OCI-M2 (cell line): ENCODE data around the gene MTMR12.
"Not testable (repeated sequence)": the region's sequence is repeated elsewhere in the genome, so short reads cannot be mapped to it uniquely, and the experiment has no call there.

Source experiments
- DNase-seq: peaks from one replicate; lab custom pipeline; 2025; ENCODE audit not compliant: unreplicated experiment; lab: John Stamatoyannopoulos, UW

The MTMR12 gene

GRCh38 chr5:32299059-32299677, 13.6 kb downstream of the MTMR12 start:
- no peak for DNase-seq

DNA sequence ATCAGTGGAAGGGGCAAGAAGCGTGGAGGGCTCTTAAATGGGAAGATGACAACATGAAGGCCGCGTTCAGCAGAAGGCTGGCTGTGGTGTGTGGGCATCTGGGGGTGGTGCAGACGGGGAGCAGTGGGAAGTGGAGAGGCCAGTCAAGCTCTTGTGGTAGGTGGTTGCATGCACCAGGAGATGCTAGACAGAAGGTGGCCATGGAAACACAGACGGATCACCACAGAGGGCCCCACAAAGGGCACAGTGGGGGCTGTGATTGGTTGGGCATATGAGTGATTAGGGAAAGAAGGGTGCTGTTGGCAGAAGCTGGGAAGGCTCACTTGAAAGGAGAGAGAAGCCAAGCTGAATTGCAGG, 14.7 kb downstream of the MTMR12 start:
- no peak for DNase-seq

GRCh38 chr5:32297181-32298058, 15.3 kb downstream of the MTMR12 start:
- DNase-seq = no peak

DNA sequence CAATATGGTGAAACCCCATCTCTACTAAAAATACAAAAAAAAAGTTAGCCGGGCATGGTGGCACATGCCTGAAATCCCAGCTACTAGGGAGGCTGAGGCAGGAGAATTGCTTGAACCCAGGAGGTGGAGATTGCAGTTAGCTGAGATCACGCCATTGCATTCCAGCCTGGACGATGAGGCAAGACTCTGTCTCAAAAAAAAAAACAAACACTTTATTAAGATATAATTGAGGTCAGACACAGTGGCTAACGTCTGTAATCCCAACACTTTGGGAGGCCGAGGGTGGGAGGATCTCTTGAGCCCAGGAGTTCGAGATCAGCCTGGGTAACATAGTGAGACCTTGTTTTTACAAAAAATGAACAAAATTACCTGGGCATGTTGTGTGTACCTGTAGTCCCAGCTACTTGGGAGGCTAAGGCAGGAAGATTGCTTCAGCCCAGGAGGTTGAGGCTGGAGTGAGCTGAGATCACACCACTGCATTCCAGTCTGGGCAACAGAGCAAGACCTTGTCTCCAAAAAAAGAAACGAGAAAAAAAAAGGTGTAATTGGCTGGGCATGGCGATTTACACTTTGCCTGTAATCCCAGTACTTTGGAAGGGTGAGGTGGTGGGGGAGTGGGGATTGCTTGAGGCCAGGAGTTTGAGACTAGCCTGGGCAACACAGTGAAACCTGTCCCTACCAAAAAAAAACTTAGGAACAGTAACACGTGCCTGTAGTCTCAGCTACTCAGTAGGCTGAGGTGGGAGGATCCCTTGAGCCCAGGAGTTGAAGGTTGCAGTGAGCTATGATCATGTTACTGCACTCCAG, 16.6 kb downstream of the MTMR12 start:
- not testable (repeated sequence) for DNase-seq

- no peak for DNase-seq
Measured at GRCh38 chr5:32291591-32291990, 21.1 kb downstream of the MTMR12 start.

DNA sequence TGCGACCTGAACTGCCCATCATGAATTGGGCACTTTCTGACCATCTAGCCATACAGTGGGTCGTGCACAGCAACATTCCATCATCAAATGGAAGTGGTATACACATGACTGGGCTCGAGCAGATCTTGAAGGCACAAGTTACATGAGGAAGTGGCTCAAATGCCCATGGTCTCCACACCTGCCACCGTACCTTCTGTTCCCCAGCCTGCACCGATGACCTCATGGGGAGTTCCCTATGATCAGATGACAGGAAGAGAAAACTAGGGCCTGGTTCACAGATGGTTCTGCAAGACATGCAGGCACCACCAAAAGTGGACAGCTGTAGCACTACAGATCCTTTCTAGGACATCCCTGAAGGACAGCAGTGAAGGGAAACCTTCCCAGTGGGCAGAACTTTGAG, 21.8 kb downstream of the MTMR12 start:
- no peak for DNase-seq

- DNase-seq = not testable (repeated sequence)
Measured at GRCh38 chr5:32290501-32290900, 22.2 kb downstream of the MTMR12 start.

DNA sequence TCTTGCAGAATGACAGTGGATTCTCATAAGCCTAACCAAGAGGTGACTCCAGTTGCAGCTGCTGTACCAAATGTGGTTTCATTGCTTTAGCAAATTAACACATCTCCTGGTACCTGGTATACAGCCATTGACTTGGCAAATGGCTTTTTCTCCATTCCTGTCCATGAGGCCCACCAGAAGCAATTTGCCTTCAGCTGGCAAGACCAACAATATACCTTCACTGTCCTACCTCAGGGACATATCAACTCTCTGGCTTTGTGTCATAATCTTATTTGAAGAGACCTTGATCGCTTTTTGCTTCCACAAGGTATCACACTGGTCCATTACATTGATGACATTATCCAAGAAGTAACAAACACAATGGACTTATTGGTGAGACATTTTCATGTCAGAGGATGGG, 22.8 kb downstream of the MTMR12 start:
- not testable (repeated sequence) for DNase-seq

DNA sequence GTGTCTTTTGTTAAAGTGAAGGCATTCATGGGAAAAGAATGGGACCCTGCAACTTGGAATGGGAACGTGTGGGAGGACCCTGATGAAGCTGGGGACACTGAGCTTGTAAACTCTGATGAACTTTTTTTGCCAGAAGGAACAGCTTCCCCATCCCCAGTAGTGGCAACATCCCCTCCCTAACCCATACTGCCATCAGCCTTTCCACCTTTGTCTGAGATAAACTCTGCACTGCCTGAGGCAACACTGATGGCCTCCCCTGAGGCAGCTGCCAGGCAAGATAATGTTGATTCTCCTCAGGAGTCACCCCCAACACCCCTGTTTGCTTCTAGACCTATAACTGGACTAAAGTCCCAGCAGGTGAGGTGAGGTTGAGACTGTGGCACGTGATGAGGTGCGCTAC, 24.6 kb downstream of the MTMR12 start:
- not testable (repeated sequence) for DNase-seq

DNA sequence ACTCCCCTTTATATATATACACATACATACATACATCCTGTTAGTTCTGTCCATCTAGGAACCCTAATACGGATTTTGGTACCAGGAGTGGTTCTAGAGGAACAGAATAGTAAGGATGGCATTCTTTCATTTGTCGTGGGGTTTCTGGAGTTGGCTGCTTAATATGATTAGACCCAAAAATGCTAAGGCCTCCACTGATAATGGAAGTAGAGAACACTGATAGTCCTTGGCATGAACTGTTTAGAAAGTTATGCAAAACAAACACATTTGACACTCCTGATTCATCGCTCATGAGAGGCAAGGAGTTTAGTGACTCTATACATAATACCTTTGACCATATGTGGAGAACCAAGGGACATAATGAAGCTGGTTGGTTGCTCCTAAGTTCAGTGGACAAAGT, 25.2 kb downstream of the MTMR12 start:
- DNase-seq = not testable (repeated sequence)

- no peak for DNase-seq
Measured at GRCh38 chr5:32285510-32286138, 27.1 kb downstream of the MTMR12 start.

DNA sequence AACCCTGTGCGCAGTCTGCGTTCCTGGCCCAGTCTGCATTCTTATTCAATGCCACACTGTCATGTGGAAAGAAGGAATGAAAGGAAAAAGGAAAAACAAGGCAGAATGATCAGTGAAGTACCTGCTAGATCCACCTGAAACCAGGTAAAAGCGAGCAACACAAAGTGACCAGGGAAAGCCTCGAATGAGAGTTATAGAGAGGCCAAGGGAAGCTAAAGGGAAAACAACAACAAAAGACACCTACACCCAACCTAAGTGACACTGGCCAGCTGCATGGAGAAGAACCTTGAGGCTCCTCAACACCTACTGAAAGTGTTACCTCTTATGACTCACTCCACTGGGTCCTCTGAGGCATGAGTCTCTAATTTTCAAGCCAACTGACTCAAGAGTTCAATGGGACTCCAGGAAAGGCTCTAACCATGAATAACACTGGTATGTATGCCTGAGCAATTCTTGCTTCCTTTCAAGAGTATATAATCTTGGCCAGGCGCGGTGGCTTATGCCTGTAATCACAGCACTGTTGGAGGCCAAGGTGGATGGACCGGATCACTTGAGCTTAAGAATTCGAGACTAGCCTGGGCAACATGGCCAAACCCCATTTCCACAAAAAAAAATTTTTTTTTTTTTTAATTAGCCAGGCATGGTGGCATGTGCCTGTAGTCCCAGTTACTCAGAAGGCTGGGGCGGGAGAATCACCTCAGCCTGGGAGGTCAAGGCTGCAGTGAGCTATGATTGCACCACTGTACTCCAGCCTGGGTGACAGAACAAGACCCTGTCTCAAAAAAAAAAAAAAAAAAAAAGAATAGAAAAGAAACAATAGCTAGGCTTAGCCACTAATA, 29.0 kb downstream of the MTMR12 start:
- DNase-seq = no peak

DNA sequence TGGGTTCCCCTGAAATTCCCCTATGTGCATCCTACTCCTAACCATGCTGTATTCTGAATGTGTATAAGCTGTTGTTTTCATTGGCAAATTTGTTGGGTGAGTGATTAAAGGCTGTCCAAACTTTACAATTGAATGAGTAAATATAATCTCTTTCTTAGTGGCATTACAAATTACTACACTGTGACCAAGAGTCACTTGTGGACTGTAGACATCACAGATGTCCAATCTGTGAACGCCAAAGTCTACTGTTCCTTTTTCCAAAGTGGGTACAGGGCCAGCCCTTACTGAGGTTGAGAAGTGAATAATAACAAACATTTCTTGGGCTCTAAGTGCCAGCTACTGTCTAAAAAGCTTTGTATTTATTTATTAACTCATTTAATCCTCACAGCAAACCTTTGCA, 29.7 kb downstream of the MTMR12 start:
- DNase-seq = no peak

GRCh38 chr5:32282633-32283032, 30.1 kb downstream of the MTMR12 start:
- no peak for DNase-seq

DNA sequence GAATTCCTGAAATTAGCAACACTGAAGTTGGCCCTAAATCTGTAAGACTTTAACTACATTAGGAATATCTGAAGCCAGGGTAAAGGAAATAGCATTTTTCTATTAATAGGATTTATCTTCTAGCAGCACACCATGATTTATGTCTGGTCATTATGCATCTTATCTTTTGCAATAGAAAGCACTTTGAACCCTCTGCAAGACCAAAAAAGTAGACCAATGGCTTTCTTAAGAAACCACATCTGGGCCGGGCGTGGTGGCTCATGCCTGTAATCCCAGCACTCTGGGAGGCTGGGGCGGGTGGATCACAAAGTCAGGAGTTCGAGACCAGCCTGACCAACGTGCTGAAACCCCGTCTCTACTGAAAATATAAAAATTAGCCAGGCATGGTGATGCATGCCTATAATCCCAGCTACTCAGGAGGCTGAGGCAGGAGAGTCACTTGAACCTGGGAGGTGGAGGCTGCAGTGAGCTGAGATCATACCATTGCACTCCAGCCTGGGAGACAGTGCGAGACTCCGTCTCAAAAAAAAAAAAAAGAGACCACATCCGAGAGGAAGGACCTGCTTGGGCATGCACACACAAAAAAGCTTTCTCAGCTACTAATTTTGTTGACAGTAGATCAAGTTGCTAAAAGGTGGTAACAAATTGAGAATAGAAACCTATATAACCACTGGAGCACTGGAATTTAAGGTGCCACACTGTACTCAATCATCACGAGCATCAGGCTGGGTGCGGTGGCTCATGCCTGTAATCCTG, 31.2 kb downstream of the MTMR12 start:
- DNase-seq = not testable (repeated sequence)

- no peak for DNase-seq
Measured at GRCh38 chr5:32280656-32281081, 32.1 kb downstream of the MTMR12 start.

- DNase-seq = no peak
Measured at GRCh38 chr5:32279786-32280185, 33.0 kb downstream of the MTMR12 start.

DNA sequence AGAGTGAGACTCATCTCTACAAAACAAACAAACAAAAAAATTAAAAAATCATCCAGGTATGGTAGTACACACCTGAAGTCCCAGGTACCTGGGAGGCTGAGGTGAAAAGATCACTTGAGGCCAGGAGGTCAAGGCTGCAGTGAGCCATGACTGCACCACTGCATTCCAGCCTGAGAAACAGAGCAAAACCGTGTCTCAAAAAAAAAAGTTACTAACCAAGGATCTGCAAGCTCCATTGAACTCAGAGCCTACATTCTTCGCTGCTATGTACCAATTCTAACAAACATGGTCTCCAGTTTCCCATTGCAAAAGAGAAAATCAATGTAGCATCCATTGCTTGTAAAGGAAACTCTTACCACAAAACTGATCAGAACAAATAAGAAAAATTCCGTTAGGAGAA, 33.5 kb downstream of the MTMR12 start:
- no peak for DNase-seq

- no peak for DNase-seq
Measured at GRCh38 chr5:32278406-32278805, 34.3 kb downstream of the MTMR12 start.

DNA sequence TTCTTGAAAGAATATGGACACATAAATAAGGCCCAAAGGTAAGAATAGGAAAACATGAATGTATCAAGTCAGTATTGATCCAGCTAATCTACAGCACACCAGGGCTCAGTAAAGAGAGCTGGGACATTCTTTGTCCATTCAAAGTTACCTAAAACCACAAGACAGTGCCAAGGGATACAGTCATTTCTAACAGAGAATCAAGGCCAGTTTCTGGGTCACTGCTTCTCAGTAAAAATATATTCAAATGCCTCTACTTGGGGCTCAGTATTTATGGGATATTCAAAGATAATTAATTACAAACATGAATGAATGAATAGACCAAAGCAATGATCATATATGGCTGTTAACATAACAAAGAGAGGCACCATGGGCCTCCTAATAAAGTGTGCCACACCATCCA, 34.9 kb downstream of the MTMR12 start:
- DNase-seq = no peak
